Measurements from ENCODE around the gene LIME1.

GRCh38 chr20:63753381-63753780 lies 16.9 kb downstream of the LIME1 start:
- no peak for TF ChIP-seq CTCF (conservative IDR thresholded peaks at IDR 0.05 in 1 of 2, IDR thresholded peaks at IDR 0.05 in 1 of 2; ENCODE audit: low read depth in 1 of 2, low read length in 2 of 2)
- TF ChIP-seq EZH2 (IDR thresholded peaks at IDR 0.05; ENCODE audit: low read length, missing control alignments) = no peak

Data from fibroblast of lung (primary cell).